HepG2 (cell line): ENCODE results near the gene CPT1B. TPM values are rescaled to one million over a fixed set of nuclear protein-coding genes. Genes with fewer than 3 reads are reported as not detected.

Experiments
- FOXK1 ChIP-seq: sonication (generic); formaldehyde crosslinking; IDR thresholded peaks from 2 replicates; pipeline ENCODE4 v1.4.0; 2020; ENCODE audit warnings: low read depth, missing genetic modification reagents, borderline replicate concordance
- IKZF1 ChIP-seq: fragments of 450-650 bp; IDR thresholded peaks from 2 replicates; pipeline ENCODE4 v1.7.1; 2016
- PCBP1 ChIP-seq: fragments of 200-400 bp; formaldehyde crosslinking; IDR thresholded peaks from 2 replicates; pipeline ENCODE4 v1.6.1; 2017; ENCODE audit warnings: mild to moderate bottlenecking, low read depth, low read length, borderline replicate concordance
- RAD51 ChIP-seq: fragments of 450-650 bp; IDR thresholded peaks from 2 replicates; pipeline ENCODE4 v1.6.1; 2016; ENCODE audit warnings: borderline replicate concordance
- SNRNP70 ChIP-seq: fragments of 200-400 bp; formaldehyde crosslinking; IDR thresholded peaks from 2 replicates; pipeline ENCODE4 v1.6.1; 2017; ENCODE audit warnings: mild to moderate bottlenecking, low read depth, low read length, moderate library complexity
- TAF1 ChIP-seq: sonication (generic); formaldehyde crosslinking; IDR thresholded peaks from 2 replicates; pipeline ENCODE4 v1.4.0; 2020; ENCODE audit warnings: missing genetic modification reagents
- TBP ChIP-seq: sonication (generic); formaldehyde crosslinking; IDR thresholded peaks from 2 replicates; pipeline ENCODE4 v1.5.0; 2020; ENCODE audit warnings: missing genetic modification reagents
- TBX2 ChIP-seq: sonication (generic); formaldehyde crosslinking; IDR thresholded peaks from 2 replicates; pipeline ENCODE4 v1.5.0; 2020; ENCODE audit warnings: missing genetic modification reagents, mild to moderate bottlenecking, borderline replicate concordance
- ZNF430 ChIP-seq: sonication (generic); formaldehyde crosslinking; IDR thresholded peaks from 2 replicates; pipeline ENCODE4 v1.9.0; 2021; ENCODE audit warnings: mild to moderate bottlenecking, missing genetic modification reagents
- ZNF432 ChIP-seq: sonication (generic); formaldehyde crosslinking; IDR thresholded peaks from 2 replicates; pipeline ENCODE4 v1.5.0; 2020; ENCODE audit warnings: missing genetic modification reagents, mild to moderate bottlenecking, borderline replicate concordance
- ZNF530 ChIP-seq: sonication (generic); formaldehyde crosslinking; IDR thresholded peaks from 2 replicates; pipeline ENCODE4 v1.5.0; 2020; ENCODE audit warnings: low read depth, mild to moderate bottlenecking, missing genetic modification reagents
- polyA plus RNA-seq, 8 experiments: library from polyadenylated mRNA; depleted of rRNA in 3 of 8; stranded (reverse) in 7 of 8; unstranded in 1 of 8; fragments of >200 nt; fragmentation: Illumina TruSeq in 4 of 8; extraction: Trizol in 4 of 8; gene quantifications; 2 replicates each; pipeline versions ENCODE4 v1.2.1 to v1.2.3, GENCODE V29; 2011 to 2016; ENCODE audit warnings: low read depth in 4 of 8, missing spikeins in 1 of 8, mixed read lengths in 1 of 8; ENCODE audit not compliant: insufficient read depth in 1 of 8
- total RNA-seq, 5 experiments: library from RNA; depleted of rRNA; stranded (reverse); fragments of >200 nt; fragmentation: Illumina TruSeq; extraction: Trizol; gene quantifications; 2 replicates each; pipeline ENCODE4 v1.2.3, GENCODE V29; 2016; ENCODE audit warnings: low read depth in 1 of 5
- TF ChIP-seq, protein P1 (sequence below): IDR thresholded peaks from 2 replicates; pipeline ENCODE4 v1.6.1; 2016; ENCODE audit warnings: low read depth, missing genetic modification reagents, missing compliant biosample characterization
- TF ChIP-seq, protein P2 (sequence below): IDR thresholded peaks from 2 replicates; pipeline ENCODE4 v1.6.1; 2012; ENCODE audit warnings: low read length, improper control_type of control experiment
- TF ChIP-seq, protein P3 (sequence below): conservative IDR thresholded peaks from 2 replicates; pipeline ENCODE4 v1.6.1; 2018; ENCODE audit warnings: missing genetic modification reagents
- TF ChIP-seq, protein P4 (sequence below): sonication (generic); formaldehyde crosslinking; IDR thresholded peaks from 2 replicates; pipeline ENCODE4 v1.5.0; 2020; ENCODE audit warnings: mild to moderate bottlenecking, missing genetic modification reagents

CPT1B gene
- total and polyA plus RNA-seq, 2 of the 13 experiments (the other 11 are each of a cell fraction or from before 2014, with no cell fraction given) = 9.2 to 19.5 TPM

DNA sequence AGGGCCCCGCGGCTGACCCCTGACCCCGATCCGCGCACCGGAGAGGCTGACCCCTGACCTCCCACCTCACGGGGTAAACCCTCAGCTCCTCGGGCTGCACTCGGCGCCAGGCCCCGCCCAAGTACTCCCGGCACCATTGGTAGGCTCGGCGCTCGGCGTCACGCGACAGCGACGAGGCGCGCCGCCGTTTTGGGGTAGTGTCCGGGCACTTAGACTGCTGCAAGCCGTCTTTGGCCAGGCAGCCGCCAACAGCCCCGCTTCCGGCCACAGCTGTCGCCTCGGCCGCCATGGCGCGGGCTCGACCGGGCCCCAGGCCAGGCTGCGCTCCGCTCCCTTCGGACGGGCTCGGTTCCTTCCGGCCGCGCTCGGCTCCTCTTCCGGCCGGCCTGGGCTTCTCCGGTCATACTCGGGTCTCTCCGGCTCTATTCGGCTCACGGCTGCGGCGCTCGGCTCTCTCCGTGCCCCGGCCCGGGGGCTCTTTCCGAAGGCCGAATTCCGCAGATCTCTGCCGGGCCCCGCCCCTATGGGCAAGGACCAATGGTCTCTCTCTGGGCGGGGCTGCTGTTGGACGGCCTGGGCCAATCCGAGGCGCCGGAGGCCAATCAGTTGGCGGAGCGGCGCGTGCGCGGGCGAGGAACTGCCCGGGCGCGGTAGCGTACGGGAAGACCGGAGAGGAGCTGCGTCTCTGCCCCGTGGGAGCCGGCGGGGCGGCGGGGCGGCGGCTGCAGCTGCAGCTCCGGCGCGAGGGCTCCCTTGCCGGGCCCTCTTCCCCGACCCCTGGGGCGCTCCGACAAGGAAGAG lies 4.5 kb upstream of the CPT1B start, which contains the start of gene CHKB (continued):
- TF ChIP-seq, protein P1, sequence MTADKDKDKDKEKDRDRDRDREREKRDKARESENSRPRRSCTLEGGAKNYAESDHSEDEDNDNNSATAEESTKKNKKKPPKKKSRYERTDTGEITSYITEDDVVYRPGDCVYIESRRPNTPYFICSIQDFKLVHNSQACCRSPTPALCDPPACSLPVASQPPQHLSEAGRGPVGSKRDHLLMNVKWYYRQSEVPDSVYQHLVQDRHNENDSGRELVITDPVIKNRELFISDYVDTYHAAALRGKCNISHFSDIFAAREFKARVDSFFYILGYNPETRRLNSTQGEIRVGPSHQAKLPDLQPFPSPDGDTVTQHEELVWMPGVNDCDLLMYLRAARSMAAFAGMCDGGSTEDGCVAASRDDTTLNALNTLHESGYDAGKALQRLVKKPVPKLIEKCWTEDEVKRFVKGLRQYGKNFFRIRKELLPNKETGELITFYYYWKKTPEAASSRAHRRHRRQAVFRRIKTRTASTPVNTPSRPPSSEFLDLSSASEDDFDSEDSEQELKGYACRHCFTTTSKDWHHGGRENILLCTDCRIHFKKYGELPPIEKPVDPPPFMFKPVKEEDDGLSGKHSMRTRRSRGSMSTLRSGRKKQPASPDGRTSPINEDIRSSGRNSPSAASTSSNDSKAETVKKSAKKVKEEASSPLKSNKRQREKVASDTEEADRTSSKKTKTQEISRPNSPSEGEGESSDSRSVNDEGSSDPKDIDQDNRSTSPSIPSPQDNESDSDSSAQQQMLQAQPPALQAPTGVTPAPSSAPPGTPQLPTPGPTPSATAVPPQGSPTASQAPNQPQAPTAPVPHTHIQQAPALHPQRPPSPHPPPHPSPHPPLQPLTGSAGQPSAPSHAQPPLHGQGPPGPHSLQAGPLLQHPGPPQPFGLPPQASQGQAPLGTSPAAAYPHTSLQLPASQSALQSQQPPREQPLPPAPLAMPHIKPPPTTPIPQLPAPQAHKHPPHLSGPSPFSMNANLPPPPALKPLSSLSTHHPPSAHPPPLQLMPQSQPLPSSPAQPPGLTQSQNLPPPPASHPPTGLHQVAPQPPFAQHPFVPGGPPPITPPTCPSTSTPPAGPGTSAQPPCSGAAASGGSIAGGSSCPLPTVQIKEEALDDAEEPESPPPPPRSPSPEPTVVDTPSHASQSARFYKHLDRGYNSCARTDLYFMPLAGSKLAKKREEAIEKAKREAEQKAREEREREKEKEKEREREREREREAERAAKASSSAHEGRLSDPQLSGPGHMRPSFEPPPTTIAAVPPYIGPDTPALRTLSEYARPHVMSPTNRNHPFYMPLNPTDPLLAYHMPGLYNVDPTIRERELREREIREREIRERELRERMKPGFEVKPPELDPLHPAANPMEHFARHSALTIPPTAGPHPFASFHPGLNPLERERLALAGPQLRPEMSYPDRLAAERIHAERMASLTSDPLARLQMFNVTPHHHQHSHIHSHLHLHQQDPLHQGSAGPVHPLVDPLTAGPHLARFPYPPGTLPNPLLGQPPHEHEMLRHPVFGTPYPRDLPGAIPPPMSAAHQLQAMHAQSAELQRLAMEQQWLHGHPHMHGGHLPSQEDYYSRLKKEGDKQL = no peak
- TF ChIP-seq, protein P2, sequence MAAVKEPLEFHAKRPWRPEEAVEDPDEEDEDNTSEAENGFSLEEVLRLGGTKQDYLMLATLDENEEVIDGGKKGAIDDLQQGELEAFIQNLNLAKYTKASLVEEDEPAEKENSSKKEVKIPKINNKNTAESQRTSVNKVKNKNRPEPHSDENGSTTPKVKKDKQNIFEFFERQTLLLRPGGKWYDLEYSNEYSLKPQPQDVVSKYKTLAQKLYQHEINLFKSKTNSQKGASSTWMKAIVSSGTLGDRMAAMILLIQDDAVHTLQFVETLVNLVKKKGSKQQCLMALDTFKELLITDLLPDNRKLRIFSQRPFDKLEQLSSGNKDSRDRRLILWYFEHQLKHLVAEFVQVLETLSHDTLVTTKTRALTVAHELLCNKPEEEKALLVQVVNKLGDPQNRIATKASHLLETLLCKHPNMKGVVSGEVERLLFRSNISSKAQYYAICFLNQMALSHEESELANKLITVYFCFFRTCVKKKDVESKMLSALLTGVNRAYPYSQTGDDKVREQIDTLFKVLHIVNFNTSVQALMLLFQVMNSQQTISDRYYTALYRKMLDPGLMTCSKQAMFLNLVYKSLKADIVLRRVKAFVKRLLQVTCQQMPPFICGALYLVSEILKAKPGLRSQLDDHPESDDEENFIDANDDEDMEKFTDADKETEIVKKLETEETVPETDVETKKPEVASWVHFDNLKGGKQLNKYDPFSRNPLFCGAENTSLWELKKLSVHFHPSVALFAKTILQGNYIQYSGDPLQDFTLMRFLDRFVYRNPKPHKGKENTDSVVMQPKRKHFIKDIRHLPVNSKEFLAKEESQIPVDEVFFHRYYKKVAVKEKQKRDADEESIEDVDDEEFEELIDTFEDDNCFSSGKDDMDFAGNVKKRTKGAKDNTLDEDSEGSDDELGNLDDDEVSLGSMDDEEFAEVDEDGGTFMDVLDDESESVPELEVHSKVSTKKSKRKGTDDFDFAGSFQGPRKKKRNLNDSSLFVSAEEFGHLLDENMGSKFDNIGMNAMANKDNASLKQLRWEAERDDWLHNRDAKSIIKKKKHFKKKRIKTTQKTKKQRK = no peak
- TF ChIP-seq RAD51 = no peak
- TF ChIP-seq, protein P3, sequence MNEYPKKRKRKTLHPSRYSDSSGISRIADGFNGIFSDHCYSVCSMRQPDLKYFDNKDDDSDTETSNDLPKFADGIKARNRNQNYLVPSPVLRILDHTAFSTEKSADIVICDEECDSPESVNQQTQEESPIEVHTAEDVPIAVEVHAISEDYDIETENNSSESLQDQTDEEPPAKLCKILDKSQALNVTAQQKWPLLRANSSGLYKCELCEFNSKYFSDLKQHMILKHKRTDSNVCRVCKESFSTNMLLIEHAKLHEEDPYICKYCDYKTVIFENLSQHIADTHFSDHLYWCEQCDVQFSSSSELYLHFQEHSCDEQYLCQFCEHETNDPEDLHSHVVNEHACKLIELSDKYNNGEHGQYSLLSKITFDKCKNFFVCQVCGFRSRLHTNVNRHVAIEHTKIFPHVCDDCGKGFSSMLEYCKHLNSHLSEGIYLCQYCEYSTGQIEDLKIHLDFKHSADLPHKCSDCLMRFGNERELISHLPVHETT = peak; percentile 95
- TF ChIP-seq TAF1 (CRISPR knock-in tag) = peak; percentile 76
- no peak for TF ChIP-seq ZNF530 (CRISPR knock-in tag)
- TF ChIP-seq TBP (CRISPR knock-in tag) = no peak
- TF ChIP-seq, protein P4, sequence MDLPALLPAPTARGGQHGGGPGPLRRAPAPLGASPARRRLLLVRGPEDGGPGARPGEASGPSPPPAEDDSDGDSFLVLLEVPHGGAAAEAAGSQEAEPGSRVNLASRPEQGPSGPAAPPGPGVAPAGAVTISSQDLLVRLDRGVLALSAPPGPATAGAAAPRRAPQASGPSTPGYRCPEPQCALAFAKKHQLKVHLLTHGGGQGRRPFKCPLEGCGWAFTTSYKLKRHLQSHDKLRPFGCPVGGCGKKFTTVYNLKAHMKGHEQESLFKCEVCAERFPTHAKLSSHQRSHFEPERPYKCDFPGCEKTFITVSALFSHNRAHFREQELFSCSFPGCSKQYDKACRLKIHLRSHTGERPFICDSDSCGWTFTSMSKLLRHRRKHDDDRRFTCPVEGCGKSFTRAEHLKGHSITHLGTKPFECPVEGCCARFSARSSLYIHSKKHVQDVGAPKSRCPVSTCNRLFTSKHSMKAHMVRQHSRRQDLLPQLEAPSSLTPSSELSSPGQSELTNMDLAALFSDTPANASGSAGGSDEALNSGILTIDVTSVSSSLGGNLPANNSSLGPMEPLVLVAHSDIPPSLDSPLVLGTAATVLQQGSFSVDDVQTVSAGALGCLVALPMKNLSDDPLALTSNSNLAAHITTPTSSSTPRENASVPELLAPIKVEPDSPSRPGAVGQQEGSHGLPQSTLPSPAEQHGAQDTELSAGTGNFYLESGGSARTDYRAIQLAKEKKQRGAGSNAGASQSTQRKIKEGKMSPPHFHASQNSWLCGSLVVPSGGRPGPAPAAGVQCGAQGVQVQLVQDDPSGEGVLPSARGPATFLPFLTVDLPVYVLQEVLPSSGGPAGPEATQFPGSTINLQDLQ (CRISPR knock-in tag) = 0 out of 2 replicates have a peak, but pooled peaks have one; percentile 35
- peak; percentile 61 for TF ChIP-seq TBX2 (CRISPR knock-in tag)
- no peak; the same call in 1 of the 2 replicates for TF ChIP-seq FOXK1 (CRISPR knock-in tag)
- TF ChIP-seq PCBP1 = no peak
- no peak; the same call in 1 of the 2 replicates for TF ChIP-seq ZNF432 (CRISPR knock-in tag)
- TF ChIP-seq SNRNP70 = no peak
- peak; percentile 21; the same call in 1 of the 2 replicates for TF ChIP-seq ZNF430 (CRISPR knock-in tag)
- no peak for TF ChIP-seq IKZF1
